Aorta (tissue), 5 donors: Measurements from ENCODE around the gene INTU. TPM values are rescaled to one million over a fixed set of nuclear protein-coding genes. Genes with fewer than 3 reads are reported as not detected.

ENCODE experiments used
- ATAC-seq: fragments of 200-7000 bp; cut with Tn5 transposase; one replicate; pipeline ENCODE4 v1.9.1; 2022; ENCODE audit warnings: moderate library complexity; ENCODE audit not compliant: low FRiP score
- DNase-seq, 2 donors: peaks; one replicate each; pipeline ENCODE4 v3.0.0-alpha.2; 2020
- H3K27ac ChIP-seq, 2 donors: one replicate each; pipeline ENCODE4 v1.5.1; 2013; ENCODE audit warnings: low read length in 2 of 2, mild to moderate bottlenecking in 2 of 2, moderate library complexity in 2 of 2, control low read depth in 1 of 2, inconsistent platforms in 1 of 2, low read depth in 1 of 2
- H3K27me3 ChIP-seq, 2 donors: one replicate each; pipeline ENCODE4 v1.6.1; 2013; ENCODE audit warnings: control low read depth in 1 of 2, low read length in 1 of 2, mild to moderate bottlenecking in 1 of 2, moderate library complexity in 1 of 2; ENCODE audit not compliant: insufficient read depth in 2 of 2, control insufficient read depth in 1 of 2
- H3K36me3 ChIP-seq, 2 donors: one replicate each; pipeline ENCODE4 v1.6.1; 2013; ENCODE audit warnings: control low read depth in 1 of 2, low read length in 1 of 2, mild to moderate bottlenecking in 1 of 2; ENCODE audit not compliant: insufficient read depth in 2 of 2, control insufficient read depth in 1 of 2
- H3K4me1 ChIP-seq, 2 donors: one replicate each; pipeline ENCODE4 v1.6.1; 2013; ENCODE audit warnings: low read length in 2 of 2, control low read depth in 1 of 2, mild to moderate bottlenecking in 1 of 2, moderate library complexity in 1 of 2; ENCODE audit not compliant: insufficient read depth in 2 of 2, control insufficient read depth in 1 of 2
- H3K4me3 ChIP-seq, 2 donors: one replicate each; pipeline ENCODE4 v1.5.1; 2013; ENCODE audit warnings: low read length in 2 of 2, control low read depth in 1 of 2, mild to moderate bottlenecking in 1 of 2
- H3K9me3 ChIP-seq: one replicate; pipeline ENCODE4 v1.6.1; 2013; ENCODE audit warnings: mild to moderate bottlenecking, low read length; ENCODE audit not compliant: control insufficient read depth
- WGBS, 2 donors: extraction: QIAGEN DNeasy Blood & Tissue Kit; methylation state at CpG; one replicate each; pipeline ENCODE4 v1.1.7; 2013; 5-methylcytosine and 5-hydroxymethylcytosine counted together
- intact Hi-C, 2 donors: fragments of 100-400 bp; cut with DNase I; formaldehyde crosslinking; loops; one replicate each; pipeline versions ENCODE4 v1.14.2 to v1.15.0; 2022
- polyA plus RNA-seq, 2 donors: library from polyadenylated mRNA; stranded (reverse); fragments of 200-250 nt; gene quantifications; one replicate each; pipeline ENCODE4 v1.2.3, GENCODE V29; 2013
- total RNA-seq, 2 donors: library from RNA; stranded (reverse); fragmentation: NEBNext Ultra II Directional; extraction: Animal tissue kit (Norgen Biotek cat#: 25700); gene quantifications; one replicate each; pipeline ENCODE4 v1.2.1, GENCODE V29; 2021
- donor health status: healthy with polysubstance abuse.
- donor health status: Bipolar disorder and iron deficiency.
- donor health status: DM: no; HTN: no; CAD: no.
- donor health status: DM: no; HTN: no; CAD: no.
- donor health status: DM: yes; HTN: yes; CAD: no.

The INTU gene
- total and polyA plus RNA-seq, 4 donors, result 2.8 to 13.6 (median 11.5) TPM

DNA sequence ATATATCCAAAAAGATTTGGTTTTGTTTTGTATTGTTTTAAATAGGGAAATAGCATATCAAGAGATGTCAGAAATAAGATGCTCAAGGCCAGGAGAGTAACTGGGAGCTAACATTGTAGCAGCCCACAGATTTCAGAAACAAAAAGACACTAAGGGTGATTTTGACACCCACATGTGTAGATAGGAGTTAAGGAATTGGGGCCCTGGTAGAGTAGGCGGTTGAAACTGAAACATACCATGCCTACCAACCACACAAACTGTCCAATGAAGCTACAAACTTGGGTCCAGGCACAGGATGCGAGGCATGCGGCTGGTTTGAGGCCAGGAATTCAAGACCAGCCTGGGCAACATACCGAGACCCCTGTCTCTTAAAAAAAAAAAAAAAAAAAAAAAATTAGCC is 143.1 kb downstream of the INTU start:
- intact Hi-C loops, result no loop called here
- 95 to 96% methylated on average over 4 of the region's 4 CpGs for WGBS, 2 donors
- ATAC-seq (no peak), DNase-seq (no peak)
- H3K4me1 ChIP-seq, result no peaks in the 10 kb centered on the region
- no peaks in the 10 kb centered on the region for H3K9me3 ChIP-seq
- H3K36me3 ChIP-seq, result no peaks in the 10 kb centered on the region
- no peaks in the 10 kb centered on the region for H3K27me3 ChIP-seq
- H3K27ac ChIP-seq, result no peak overlapping the region
- no peak overlapping the region for H3K4me3 ChIP-seq

Other genes starting within 250 kb of the INTU start
- gene SLC25A31, start 97.4 kb downstream of the INTU start, total RNA-seq, result not detected
- gene SLC25A31, start 97.4 kb downstream of the INTU start, polyA plus RNA-seq, result not detected
- 10 to 100 TPM; 12.6 to 17.7 TPM for gene HSPA4L, start 149.4 kb downstream of the INTU start, total RNA-seq
- gene HSPA4L, start 149.4 kb downstream of the INTU start, polyA plus RNA-seq, result 1 to 10 TPM; 2.6 to 3.1 TPM
- 1 to 10 TPM in 1 of 2 donors, under 1 TPM in 1; 0.96 to 1.3 TPM for gene PLK4, start 247.9 kb downstream of the INTU start, total RNA-seq
- gene PLK4, start 247.9 kb downstream of the INTU start, polyA plus RNA-seq, result 1 to 10 TPM in 1 of 2 donors, under 1 TPM in 1; 0.72 to 4.9 TPM